CD4-positive, alpha-beta T cell treated with Interleukin-1 beta for 1 hour (primary cell): ENCODE measurements around the gene ITCH.
A peak's percentile ranks its signal among the peaks of the same experiment; 100 is the strongest.
"Not testable (repeated sequence)": the region's sequence is repeated elsewhere in the genome, so short reads cannot be mapped to it uniquely, and the experiment has no call there.

ENCODE experiments used
- DNase-seq, 2 donors: peaks; one replicate each; pipeline ENCODE4 v3.0.0-alpha.2; 2020 to 2022

The ITCH gene

GRCh38 chr20:34514897-34515483, 151.9 kb downstream of the ITCH start:
- no peak for DNase-seq

- DNase-seq: peak; percentile 66 to 76
Measured at GRCh38 chr20:34515484-34516246, 152.6 kb downstream of the ITCH start.

GRCh38 chr20:34516247-34517113, 153.4 kb downstream of the ITCH start, which contains the start of gene DYNLRB1:
TSS of gene DYNLRB1 (plus strand) at chr20:34516422. CDS start at chr20:34516459, 37 bp downstream.
- DNase-seq: peak; percentile 92 to 94

- DNase-seq: no peak
Measured at GRCh38 chr20:34517114-34517505, 154.0 kb downstream of the ITCH start.

- DNase-seq: not testable (repeated sequence)
Measured at GRCh38 chr20:34518863-34519262, 155.8 kb downstream of the ITCH start.

- not testable (repeated sequence) for DNase-seq
Measured at GRCh38 chr20:34519841-34520240, 156.8 kb downstream of the ITCH start.

- peak; percentile 46 to 47 for DNase-seq
Measured at GRCh38 chr20:34522969-34523871, 160.1 kb downstream of the ITCH start.

- no peak for DNase-seq
Measured at GRCh38 chr20:34524426-34524825, 161.4 kb downstream of the ITCH start.

GRCh38 chr20:34525342-34525708, 162.3 kb downstream of the ITCH start:
- no peak for DNase-seq

- DNase-seq: no peak
Measured at GRCh38 chr20:34525709-34526416, 162.8 kb downstream of the ITCH start.

GRCh38 chr20:34526466-34526865, 163.4 kb downstream of the ITCH start:
- no peak for DNase-seq

- no peak for DNase-seq
Measured at GRCh38 chr20:34527016-34527415, 163.9 kb downstream of the ITCH start.

GRCh38 chr20:34528921-34529297, 165.8 kb downstream of the ITCH start:
- no peak for DNase-seq

- DNase-seq: no peak
Measured at GRCh38 chr20:34529742-34530141, 166.7 kb downstream of the ITCH start.

- DNase-seq: no peak
Measured at GRCh38 chr20:34530342-34530741, 167.3 kb downstream of the ITCH start.

GRCh38 chr20:34531608-34532265, 168.7 kb downstream of the ITCH start:
- DNase-seq: no peak

GRCh38 chr20:34532320-34532719, 169.2 kb downstream of the ITCH start:
- DNase-seq: no peak

- DNase-seq: no peak
Measured at GRCh38 chr20:34532756-34533155, 169.7 kb downstream of the ITCH start.

- DNase-seq: no peak
Measured at GRCh38 chr20:34534391-34535165, 171.5 kb downstream of the ITCH start.

GRCh38 chr20:34535301-34535840, 172.3 kb downstream of the ITCH start:
- no peak for DNase-seq
